ENCODE results near the gene HOXA9. TPM values are rescaled to one million over a fixed set of nuclear protein-coding genes. Genes with fewer than 3 reads are reported as not detected.

The HOXA9 gene
- polyA plus RNA-seq, 1 donor from 2014 or later, result not detected

DNA sequence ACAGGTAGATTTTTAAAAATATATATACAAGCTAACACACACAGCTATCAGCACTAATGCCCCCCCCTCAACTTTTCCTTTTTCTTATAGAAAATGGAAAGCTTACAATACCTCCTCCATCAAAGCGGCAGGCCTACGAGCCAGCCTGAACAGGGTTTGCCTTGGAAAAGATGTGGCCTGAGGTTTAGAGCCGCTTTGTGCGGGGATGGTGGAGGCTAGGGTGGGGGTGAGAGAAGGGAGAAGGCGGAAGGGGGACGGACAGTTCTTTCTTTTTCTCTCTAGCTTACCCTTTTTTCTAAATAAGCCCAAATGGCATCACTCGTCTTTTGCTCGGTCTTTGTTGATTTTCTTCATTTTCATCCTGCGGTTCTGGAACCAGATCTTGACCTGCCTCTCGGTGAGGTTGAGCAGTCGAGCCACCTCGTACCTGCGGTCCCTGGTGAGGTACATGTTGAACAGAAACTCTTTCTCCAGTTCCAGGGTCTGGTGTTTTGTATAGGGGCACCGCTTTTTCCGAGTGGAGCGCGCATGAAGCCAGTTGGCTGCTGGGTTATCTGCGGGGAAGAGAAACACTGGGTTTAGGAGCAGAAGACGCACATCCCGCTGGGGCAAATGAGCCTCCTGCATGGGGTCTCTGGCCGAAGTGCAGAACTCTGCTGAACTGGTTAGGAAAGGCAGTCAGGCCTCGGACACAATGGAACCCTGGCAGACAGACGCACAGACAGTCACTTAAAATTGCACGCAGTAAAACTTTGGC, 1.9 kb downstream of the HOXA9 start:
- H3K9me2 ChIP-seq (ENCODE audit: insufficient read depth, low read length), result no peaks in the 10 kb centered on the region
- no peaks in the 10 kb centered on the region for H3K79me2 ChIP-seq (replicated peaks; ENCODE audit: insufficient read depth, low read length)
- peaks cover 99% of the 10 kb centered on the region for H3K27me3 ChIP-seq (ENCODE audit: insufficient read depth, low read depth, low read length)
- TF ChIP-seq POLR2AphosphoS5 (IDR thresholded peaks at IDR 0.05), result no peak
- TF ChIP-seq MXI1 (conservative IDR thresholded peaks at IDR 0.05; ENCODE audit: poor library complexity, severe bottlenecking), result no peak
- no peak for TF ChIP-seq RAD21 (conservative IDR thresholded peaks at IDR 0.05)
- H3K4me3 ChIP-seq (ENCODE audit: low read length), result no peak overlapping the region
- H2AFZ ChIP-seq (ENCODE audit: low read depth, low read length), result no peak overlapping the region
- no peak overlapping the region for H3K27ac ChIP-seq (ENCODE audit: low read length)
- H3F3A ChIP-seq (ENCODE audit: insufficient read depth, low read length, poor library complexity, severe bottlenecking), result no peaks in the 10 kb centered on the region
- no peaks in the 10 kb centered on the region for H4K20me1 ChIP-seq (ENCODE audit: insufficient read depth)
- H3K36me3 ChIP-seq (ENCODE audit: insufficient read depth, low read length), result no peaks in the 10 kb centered on the region
- H3K9ac ChIP-seq (ENCODE audit: low read length), result no peak overlapping the region
- H3K4me2 ChIP-seq (ENCODE audit: low read length), result no peak overlapping the region
- peaks cover 24% of the 10 kb centered on the region for H3K9me3 ChIP-seq (ENCODE audit: low read length)

- H3K9me3 ChIP-seq (ENCODE audit: low read length), result peaks cover 30% of the 10 kb centered on the region
- H4K20me1 ChIP-seq (ENCODE audit: insufficient read depth), result no peaks in the 10 kb centered on the region
- peaks cover 99% of the 10 kb centered on the region for H3K27me3 ChIP-seq (ENCODE audit: insufficient read depth, low read depth, low read length)
- no peaks in the 10 kb centered on the region for H3K9me2 ChIP-seq (ENCODE audit: insufficient read depth, low read length)
- no peaks in the 10 kb centered on the region for H3K79me2 ChIP-seq (replicated peaks; ENCODE audit: insufficient read depth, low read length)
- no peaks in the 10 kb centered on the region for H3F3A ChIP-seq (ENCODE audit: insufficient read depth, low read length, poor library complexity, severe bottlenecking)
- no peak overlapping the region for H2AFZ ChIP-seq (ENCODE audit: low read depth, low read length)
- H3K4me3 ChIP-seq (ENCODE audit: low read length), result no peak overlapping the region
- no peak overlapping the region for H3K4me2 ChIP-seq (ENCODE audit: low read length)
- no peak for TF ChIP-seq RAD21 (conservative IDR thresholded peaks at IDR 0.05)
- TF ChIP-seq POLR2AphosphoS5 (IDR thresholded peaks at IDR 0.05), result no peak
- TF ChIP-seq EP300 (conservative IDR thresholded peaks at IDR 0.05; ENCODE audit: poor library complexity, severe bottlenecking), result no peak
- TF ChIP-seq, protein P1, sequence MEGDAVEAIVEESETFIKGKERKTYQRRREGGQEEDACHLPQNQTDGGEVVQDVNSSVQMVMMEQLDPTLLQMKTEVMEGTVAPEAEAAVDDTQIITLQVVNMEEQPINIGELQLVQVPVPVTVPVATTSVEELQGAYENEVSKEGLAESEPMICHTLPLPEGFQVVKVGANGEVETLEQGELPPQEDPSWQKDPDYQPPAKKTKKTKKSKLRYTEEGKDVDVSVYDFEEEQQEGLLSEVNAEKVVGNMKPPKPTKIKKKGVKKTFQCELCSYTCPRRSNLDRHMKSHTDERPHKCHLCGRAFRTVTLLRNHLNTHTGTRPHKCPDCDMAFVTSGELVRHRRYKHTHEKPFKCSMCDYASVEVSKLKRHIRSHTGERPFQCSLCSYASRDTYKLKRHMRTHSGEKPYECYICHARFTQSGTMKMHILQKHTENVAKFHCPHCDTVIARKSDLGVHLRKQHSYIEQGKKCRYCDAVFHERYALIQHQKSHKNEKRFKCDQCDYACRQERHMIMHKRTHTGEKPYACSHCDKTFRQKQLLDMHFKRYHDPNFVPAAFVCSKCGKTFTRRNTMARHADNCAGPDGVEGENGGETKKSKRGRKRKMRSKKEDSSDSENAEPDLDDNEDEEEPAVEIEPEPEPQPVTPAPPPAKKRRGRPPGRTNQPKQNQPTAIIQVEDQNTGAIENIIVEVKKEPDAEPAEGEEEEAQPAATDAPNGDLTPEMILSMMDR (IDR thresholded peaks at IDR 0.05; ENCODE audit: poor library complexity, severe bottlenecking), result no peak
- TF ChIP-seq, protein P2, sequence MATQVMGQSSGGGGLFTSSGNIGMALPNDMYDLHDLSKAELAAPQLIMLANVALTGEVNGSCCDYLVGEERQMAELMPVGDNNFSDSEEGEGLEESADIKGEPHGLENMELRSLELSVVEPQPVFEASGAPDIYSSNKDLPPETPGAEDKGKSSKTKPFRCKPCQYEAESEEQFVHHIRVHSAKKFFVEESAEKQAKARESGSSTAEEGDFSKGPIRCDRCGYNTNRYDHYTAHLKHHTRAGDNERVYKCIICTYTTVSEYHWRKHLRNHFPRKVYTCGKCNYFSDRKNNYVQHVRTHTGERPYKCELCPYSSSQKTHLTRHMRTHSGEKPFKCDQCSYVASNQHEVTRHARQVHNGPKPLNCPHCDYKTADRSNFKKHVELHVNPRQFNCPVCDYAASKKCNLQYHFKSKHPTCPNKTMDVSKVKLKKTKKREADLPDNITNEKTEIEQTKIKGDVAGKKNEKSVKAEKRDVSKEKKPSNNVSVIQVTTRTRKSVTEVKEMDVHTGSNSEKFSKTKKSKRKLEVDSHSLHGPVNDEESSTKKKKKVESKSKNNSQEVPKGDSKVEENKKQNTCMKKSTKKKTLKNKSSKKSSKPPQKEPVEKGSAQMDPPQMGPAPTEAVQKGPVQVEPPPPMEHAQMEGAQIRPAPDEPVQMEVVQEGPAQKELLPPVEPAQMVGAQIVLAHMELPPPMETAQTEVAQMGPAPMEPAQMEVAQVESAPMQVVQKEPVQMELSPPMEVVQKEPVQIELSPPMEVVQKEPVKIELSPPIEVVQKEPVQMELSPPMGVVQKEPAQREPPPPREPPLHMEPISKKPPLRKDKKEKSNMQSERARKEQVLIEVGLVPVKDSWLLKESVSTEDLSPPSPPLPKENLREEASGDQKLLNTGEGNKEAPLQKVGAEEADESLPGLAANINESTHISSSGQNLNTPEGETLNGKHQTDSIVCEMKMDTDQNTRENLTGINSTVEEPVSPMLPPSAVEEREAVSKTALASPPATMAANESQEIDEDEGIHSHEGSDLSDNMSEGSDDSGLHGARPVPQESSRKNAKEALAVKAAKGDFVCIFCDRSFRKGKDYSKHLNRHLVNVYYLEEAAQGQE (IDR thresholded peaks at IDR 0.05; ENCODE audit: borderline replicate concordance), result no peak
- no peak for TF ChIP-seq MXI1 (conservative IDR thresholded peaks at IDR 0.05; ENCODE audit: poor library complexity, severe bottlenecking)
- no peak for TF ChIP-seq SMC3 (conservative IDR thresholded peaks at IDR 0.05; ENCODE audit: poor library complexity)
- no peak for TF ChIP-seq TAF1 (IDR thresholded peaks at IDR 0.05; ENCODE audit: low read depth)
- no peak for TF ChIP-seq EZH2 (IDR thresholded peaks at IDR 0.05; ENCODE audit: borderline replicate concordance, insufficient read depth, low read length, poor library complexity, severe bottlenecking)
- no peak overlapping the region for H3K9ac ChIP-seq (ENCODE audit: low read length)
- H3K27ac ChIP-seq (ENCODE audit: low read length), result no peak overlapping the region
- H3K36me3 ChIP-seq (ENCODE audit: insufficient read depth, low read length), result no peaks in the 10 kb centered on the region
Observed at GRCh38 chr7:27162561-27163287, 2.6 kb downstream of the HOXA9 start.

All from neural cell (in vitro differentiated cells).